ENCODE data around the gene CD80. TPM values are rescaled to one million over a fixed set of nuclear protein-coding genes. Genes with fewer than 3 reads are reported as not detected.
A peak's percentile ranks its signal among the peaks of the same experiment; 100 is the strongest.

CD80 gene
- total RNA-seq, 1 experiment from 2014 or later = not detected

DNA sequence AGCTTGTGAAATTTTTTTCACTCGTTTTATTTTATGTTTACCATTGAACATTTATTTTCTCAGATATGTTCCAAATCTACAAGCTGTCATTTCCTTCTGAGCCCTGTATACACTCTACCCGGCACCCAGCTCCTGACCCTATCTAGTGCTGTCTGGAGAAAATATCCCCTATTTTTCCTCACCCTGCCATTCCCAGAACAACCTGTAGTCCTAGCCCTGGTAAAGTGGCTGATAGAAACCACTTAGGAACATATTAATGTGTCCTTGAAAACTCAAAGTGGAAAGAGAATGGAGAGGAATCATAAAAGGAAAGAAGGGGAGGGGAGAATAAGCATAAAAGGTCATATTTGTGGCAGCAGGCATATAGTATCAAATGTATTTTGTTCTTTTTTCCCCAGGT is 69.3 kb downstream of the CD80 start:
- RAD21 ChIA-PET (ENCODE audit: low non-redundant PET in 1 of 2, low total read pairs in 2 of 2, uncharacterized antibody in 2 of 2, unreplicated experiment in 2 of 2) = no interaction called here
- Histone ChIP-seq H3K9me2 (ENCODE audit: insufficient read depth) (no peaks in the 10 kb centered on the region), H3K4me3 (replicated peaks in 1 of 2; ENCODE audit: low read depth in 1 of 2, low read length in 2 of 2) (no peak overlapping the region), H3K79me2 (ENCODE audit: insufficient read depth, low read length) (no peaks in the 10 kb centered on the region), H3K27me3 (ENCODE audit: insufficient read depth, low read length) (no peaks in the 10 kb centered on the region), H3K4me1 (ENCODE audit: control insufficient read depth in 1 of 2, insufficient read depth in 2 of 2, low read length in 2 of 2) (no peaks in the 10 kb centered on the region), H2AFZ (ENCODE audit: low read depth, low read length, poor library complexity, severe bottlenecking) (no peak overlapping the region), H3K9ac (ENCODE audit: low read length) (no peak overlapping the region), H3K9me3 (ENCODE audit: control insufficient read depth in 1 of 2, insufficient read depth in 1 of 2, low read depth in 1 of 2, low read length in 2 of 2) (no peaks in the 10 kb centered on the region), H4K20me1 (ENCODE audit: insufficient read depth) (no peaks in the 10 kb centered on the region), H3K4me2 (ENCODE audit: low read length) (no peak overlapping the region), H3K27ac (ENCODE audit: low read depth, low read length) (no peak overlapping the region), H3K36me3 (ENCODE audit: control insufficient read depth in 1 of 2, insufficient read depth in 2 of 2, low read length in 2 of 2) (peaks cover 6 to 9% of the 10 kb centered on the region in 2 experiments; a peak in 2 of 4 replicates)
- TF ChIP-seq, protein P1, sequence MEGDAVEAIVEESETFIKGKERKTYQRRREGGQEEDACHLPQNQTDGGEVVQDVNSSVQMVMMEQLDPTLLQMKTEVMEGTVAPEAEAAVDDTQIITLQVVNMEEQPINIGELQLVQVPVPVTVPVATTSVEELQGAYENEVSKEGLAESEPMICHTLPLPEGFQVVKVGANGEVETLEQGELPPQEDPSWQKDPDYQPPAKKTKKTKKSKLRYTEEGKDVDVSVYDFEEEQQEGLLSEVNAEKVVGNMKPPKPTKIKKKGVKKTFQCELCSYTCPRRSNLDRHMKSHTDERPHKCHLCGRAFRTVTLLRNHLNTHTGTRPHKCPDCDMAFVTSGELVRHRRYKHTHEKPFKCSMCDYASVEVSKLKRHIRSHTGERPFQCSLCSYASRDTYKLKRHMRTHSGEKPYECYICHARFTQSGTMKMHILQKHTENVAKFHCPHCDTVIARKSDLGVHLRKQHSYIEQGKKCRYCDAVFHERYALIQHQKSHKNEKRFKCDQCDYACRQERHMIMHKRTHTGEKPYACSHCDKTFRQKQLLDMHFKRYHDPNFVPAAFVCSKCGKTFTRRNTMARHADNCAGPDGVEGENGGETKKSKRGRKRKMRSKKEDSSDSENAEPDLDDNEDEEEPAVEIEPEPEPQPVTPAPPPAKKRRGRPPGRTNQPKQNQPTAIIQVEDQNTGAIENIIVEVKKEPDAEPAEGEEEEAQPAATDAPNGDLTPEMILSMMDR (IDR thresholded peaks at IDR 0.05 in 2 of 3, conservative IDR thresholded peaks at IDR 0.05 in 1 of 3; ENCODE audit: borderline replicate concordance in 1 of 3, insufficient read depth in 1 of 3, low read depth in 2 of 3, low read length in 2 of 3) = 0 out of 6 replicates have a peak, but pooled peaks of 2 of the 3 experiments have one; percentile 23 to 26
- TF ChIP-seq FOSL1 (IDR thresholded peaks at IDR 0.05; ENCODE audit: low read depth) = no peak
- CTCF ChIA-PET = interaction anchor here (1.4 kb wide), 1 partner anchor 21 kb away, joined by 3 read pairs; no protein-coding TSS in a partner anchor
- no peak for DNase-seq (ENCODE audit: low read depth, low spot score)
- no TSS peak for BruUV-seq (replicated peaks)
- intact Hi-C loops (cut with micrococcal nuclease) = no loop called here
- POLR2A ChIA-PET = interaction anchor here (1.5 kb wide), 1 partner anchor 9 kb away, joined by 4 read pairs; the partner anchor contains the start of gene TIMMDC1
- ATAC-seq = peak; percentile 63

DNA sequence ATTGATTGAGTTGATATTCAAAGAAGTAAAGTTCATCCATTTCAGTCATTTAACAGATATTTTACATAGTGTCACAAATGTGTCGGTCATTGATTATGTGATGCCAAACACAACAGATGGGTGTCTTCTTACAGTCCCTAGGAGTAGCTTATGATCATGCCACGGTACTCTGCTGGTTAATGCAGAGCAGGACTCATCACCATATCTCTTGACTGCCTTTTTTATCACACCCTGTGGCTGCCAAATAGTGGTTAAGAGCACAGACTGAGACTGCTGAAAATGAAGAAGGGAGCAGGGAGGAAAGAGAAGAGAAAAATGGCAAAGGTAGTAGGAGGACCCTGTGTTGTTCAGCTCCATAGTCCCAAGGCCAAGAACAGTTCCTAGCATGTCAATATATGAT is 73.9 kb downstream of the CD80 start:
- H3K36me3 ChIP-seq (ENCODE audit: control insufficient read depth in 1 of 2, insufficient read depth in 2 of 2, low read length in 2 of 2) = peaks cover 6 to 9% of the 10 kb centered on the region in 2 experiments; a peak in 2 of 4 replicates
- H3K4me3 ChIP-seq (replicated peaks in 1 of 2; ENCODE audit: low read depth in 1 of 2, low read length in 2 of 2) = no peak overlapping the region
- ATAC-seq (no peak), DNase-seq (ENCODE audit: low read depth, low spot score) (no peak)
- H3K4me1 ChIP-seq (ENCODE audit: control insufficient read depth in 1 of 2, insufficient read depth in 2 of 2, low read length in 2 of 2) = no peaks in the 10 kb centered on the region
- no peak overlapping the region for H3K4me2 ChIP-seq (ENCODE audit: low read length)
- BruUV-seq (replicated peaks) = no TSS peak
- H3K9me3 ChIP-seq (ENCODE audit: control insufficient read depth in 1 of 2, insufficient read depth in 1 of 2, low read depth in 1 of 2, low read length in 2 of 2) = no peaks in the 10 kb centered on the region
- H3K27me3 ChIP-seq (ENCODE audit: insufficient read depth, low read length) = no peaks in the 10 kb centered on the region
- no peak overlapping the region for H3K9ac ChIP-seq (ENCODE audit: low read length)
- H2AFZ ChIP-seq (ENCODE audit: low read depth, low read length, poor library complexity, severe bottlenecking) = no peak overlapping the region
- intact Hi-C loops (cut with micrococcal nuclease) = no loop called here
- no peaks in the 10 kb centered on the region for H3K9me2 ChIP-seq (ENCODE audit: insufficient read depth)
- POLR2A ChIA-PET = no interaction called here
- CTCF ChIA-PET = no interaction called here
- no peaks in the 10 kb centered on the region for H3K79me2 ChIP-seq (ENCODE audit: insufficient read depth, low read length)
- H4K20me1 ChIP-seq (ENCODE audit: insufficient read depth) = no peaks in the 10 kb centered on the region
- RAD21 ChIA-PET (ENCODE audit: low non-redundant PET in 1 of 2, low total read pairs in 2 of 2, uncharacterized antibody in 2 of 2, unreplicated experiment in 2 of 2) = no interaction called here
- no peak overlapping the region for H3K27ac ChIP-seq (ENCODE audit: low read depth, low read length)
- TF ChIP-seq SIN3A (IDR thresholded peaks at IDR 0.05; ENCODE audit: low read depth) = no peak
- no peak for TF ChIP-seq CEBPB (IDR thresholded peaks at IDR 0.05; ENCODE audit: low read depth)
- TF ChIP-seq, protein P2, sequence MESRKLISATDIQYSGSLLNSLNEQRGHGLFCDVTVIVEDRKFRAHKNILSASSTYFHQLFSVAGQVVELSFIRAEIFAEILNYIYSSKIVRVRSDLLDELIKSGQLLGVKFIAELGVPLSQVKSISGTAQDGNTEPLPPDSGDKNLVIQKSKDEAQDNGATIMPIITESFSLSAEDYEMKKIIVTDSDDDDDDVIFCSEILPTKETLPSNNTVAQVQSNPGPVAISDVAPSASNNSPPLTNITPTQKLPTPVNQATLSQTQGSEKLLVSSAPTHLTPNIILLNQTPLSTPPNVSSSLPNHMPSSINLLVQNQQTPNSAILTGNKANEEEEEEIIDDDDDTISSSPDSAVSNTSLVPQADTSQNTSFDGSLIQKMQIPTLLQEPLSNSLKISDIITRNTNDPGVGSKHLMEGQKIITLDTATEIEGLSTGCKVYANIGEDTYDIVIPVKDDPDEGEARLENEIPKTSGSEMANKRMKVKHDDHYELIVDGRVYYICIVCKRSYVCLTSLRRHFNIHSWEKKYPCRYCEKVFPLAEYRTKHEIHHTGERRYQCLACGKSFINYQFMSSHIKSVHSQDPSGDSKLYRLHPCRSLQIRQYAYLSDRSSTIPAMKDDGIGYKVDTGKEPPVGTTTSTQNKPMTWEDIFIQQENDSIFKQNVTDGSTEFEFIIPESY (IDR thresholded peaks at IDR 0.05; ENCODE audit: extremely low read depth, insufficient replicate concordance, low read length) = no peak
- TF ChIP-seq FOSL1 (IDR thresholded peaks at IDR 0.05; ENCODE audit: low read depth) = no peak
- no peak for TF ChIP-seq ELF1 (IDR thresholded peaks at IDR 0.05; ENCODE audit: borderline replicate concordance, low read depth)
